Activated CD8-positive, alpha-beta T cell treated with anti-CD3 and anti-CD28 coated beads for 36 hours (primary cell): Measurements from ENCODE around the gene ABCG8. TPM values are rescaled to one million over a fixed set of nuclear protein-coding genes. Genes with fewer than 3 reads are reported as not detected.

Experiments
- ATAC-seq: fragments of 200-7000 bp; cut with Tn5 transposase; one replicate; pipeline ENCODE4 v1.10.0; 2021; ENCODE audit warnings: mild to moderate bottlenecking, moderate library complexity
- CTCF ChIA-PET: fragments of 350-600 bp; sonication (Branson Sonifier 250); formaldehyde crosslinking; loops from one replicate; lab custom pipeline; 2021; ENCODE audit warnings: antibody characterized with exemption; lab: Charles Lee
- POLR2A ChIA-PET: fragments of 350-600 bp; sonication (Branson Sonifier 250); formaldehyde crosslinking; loops from one replicate; lab custom pipeline; 2021; ENCODE audit warnings: antibody characterized with exemption; lab: Charles Lee
- DNase-seq: peaks from one replicate; pipeline ENCODE4 v3.0.0-alpha.2; 2020
- H3K27ac Mint-ChIP-seq: one replicate; pipeline ENCODE4 v1.8.0; 2021; ENCODE audit warnings: mild to moderate bottlenecking, mixed read lengths
- H3K27me3 Mint-ChIP-seq: one replicate; pipeline ENCODE4 v1.8.0; 2021; ENCODE audit warnings: mixed read lengths
- H3K36me3 Mint-ChIP-seq: one replicate; pipeline ENCODE4 v1.8.0; 2021; ENCODE audit warnings: low read depth, mixed read lengths
- H3K4me1 Mint-ChIP-seq: one replicate; pipeline ENCODE4 v1.8.0; 2021; ENCODE audit warnings: low read depth, mixed read lengths
- H3K4me3 Mint-ChIP-seq: one replicate; pipeline ENCODE4 v1.8.0; 2021; ENCODE audit warnings: mild to moderate bottlenecking, moderate library complexity, mixed read lengths
- H3K9me3 Mint-ChIP-seq: one replicate; pipeline ENCODE4 v1.8.0; 2021; ENCODE audit warnings: mixed read lengths
- CTCF ChIP-seq: fragments of 200-600 bp; IDR thresholded peaks from one replicate; pipeline ENCODE4 v1.8.0; 2022; ENCODE audit warnings: antibody characterized with exemption, mild to moderate bottlenecking
- intact Hi-C: fragments of 100-400 bp; cut with micrococcal nuclease; formaldehyde crosslinking; loops from one replicate; pipeline ENCODE4 v1.10.0; 2022
- total RNA-seq, 2 experiments: library from RNA; stranded (reverse); gene quantifications; one replicate each; pipeline ENCODE4 v1.2.3, GENCODE V29; 2021

ABCG8 gene
- total RNA-seq, 2 experiments from 2014 or later = not detected

GRCh38 chr2:43823751-43824150 lies 15.0 kb upstream of the ABCG8 start:
- Mint-ChIP-seq H3K4me1 (peaks cover 4% of the 10 kb centered on the region), H3K9me3 (no peaks in the 10 kb centered on the region), H3K36me3 (no peaks in the 10 kb centered on the region), H3K27me3 (peaks cover 27% of the 10 kb centered on the region), H3K4me3 (no peak overlapping the region), H3K27ac (no peak overlapping the region)
- intact Hi-C loops = no loop called here
- DNase-seq (no peak), ATAC-seq (no peak)
- CTCF ChIA-PET = interaction anchor here (0.9 kb wide), 1 partner anchor 75 kb away, joined by 3 read pairs; no protein-coding TSS in a partner anchor
- TF ChIP-seq CTCF = no peak
- POLR2A ChIA-PET = interaction anchor here (0.6 kb wide), 1 partner anchor 506 kb away, joined by 4 read pairs; no protein-coding TSS in a partner anchor

- DNase-seq = no peak
- Mint-ChIP-seq H3K27ac (no peak overlapping the region), H3K4me1 (no peaks in the 10 kb centered on the region), H3K4me3 (no peak overlapping the region), H3K9me3 (no peaks in the 10 kb centered on the region), H3K27me3 (peaks cover 30% of the 10 kb centered on the region), H3K36me3 (no peaks in the 10 kb centered on the region)
- intact Hi-C loops = no loop called here
- ChIA-PET POLR2A (no interaction called here), CTCF (no interaction called here)
- no peak for TF ChIP-seq CTCF
- no peak for ATAC-seq
These were observed 14.3 kb upstream of the ABCG8 start for GRCh38 chr2:43824512-43824911.

GRCh38 chr2:43824951-43825493 lies 13.7 kb upstream of the ABCG8 start:
- H3K4me1 Mint-ChIP-seq = no peaks in the 10 kb centered on the region
- ATAC-seq (no peak), DNase-seq (no peak)
- ChIA-PET POLR2A (no interaction called here), CTCF (no interaction called here)
- no peaks in the 10 kb centered on the region for H3K36me3 Mint-ChIP-seq
- H3K9me3 Mint-ChIP-seq = no peaks in the 10 kb centered on the region
- intact Hi-C loops = no loop called here
- H3K27me3 Mint-ChIP-seq = peaks cover 32% of the 10 kb centered on the region
- no peak overlapping the region for H3K4me3 Mint-ChIP-seq
- no peak overlapping the region for H3K27ac Mint-ChIP-seq
- TF ChIP-seq CTCF = no peak

GRCh38 chr2:43825841-43826240 lies 12.9 kb upstream of the ABCG8 start:
- H3K27ac Mint-ChIP-seq = no peak overlapping the region
- intact Hi-C loops = no loop called here
- no peaks in the 10 kb centered on the region for H3K4me1 Mint-ChIP-seq
- no peak for ATAC-seq
- H3K4me3 Mint-ChIP-seq = no peak overlapping the region
- peaks cover 35% of the 10 kb centered on the region for H3K27me3 Mint-ChIP-seq
- POLR2A ChIA-PET = no interaction called here
- no peak for TF ChIP-seq CTCF
- no peaks in the 10 kb centered on the region for H3K36me3 Mint-ChIP-seq
- H3K9me3 Mint-ChIP-seq = no peaks in the 10 kb centered on the region
- DNase-seq = no peak
- CTCF ChIA-PET = no interaction called here

- ChIA-PET CTCF (no interaction called here), POLR2A (no interaction called here)
- H3K36me3 Mint-ChIP-seq = no peaks in the 10 kb centered on the region
- peaks cover 2% of the 10 kb centered on the region for H3K4me1 Mint-ChIP-seq
- H3K9me3 Mint-ChIP-seq = no peaks in the 10 kb centered on the region
- H3K27ac Mint-ChIP-seq = no peak overlapping the region
- intact Hi-C loops = no loop called here
- DNase-seq = no peak
- H3K27me3 Mint-ChIP-seq = peaks cover 31% of the 10 kb centered on the region
- ATAC-seq = no peak
- TF ChIP-seq CTCF = no peak
- no peak overlapping the region for H3K4me3 Mint-ChIP-seq
These were observed 12.2 kb upstream of the ABCG8 start for GRCh38 chr2:43826305-43827250.
